Lung (tissue), 12 donors: ENCODE measurements around the gene CMSS1. TPM values are rescaled to one million over a fixed set of nuclear protein-coding genes. Genes with fewer than 3 reads are reported as not detected.

Experiments
- ATAC-seq: fragments of 200-7000 bp; cut with Tn5 transposase; one replicate; pipeline ENCODE4 v1.9.1; 2020; ENCODE audit warnings: moderate number of reproducible peaks; ENCODE audit not compliant: insufficient read depth, low FRiP score
- DNase-seq, 3 donors: peaks; one replicate each; pipeline ENCODE4 v3.0.0-alpha.2; 2013 to 2017
- H3K27ac ChIP-seq, 2 donors: one replicate each; pipeline ENCODE4 v1.5.1; 2013; ENCODE audit warnings: mild to moderate bottlenecking in 2 of 2, moderate library complexity in 2 of 2, control low read depth in 1 of 2, inconsistent platforms in 1 of 2, low read depth in 1 of 2, low read length in 1 of 2
- H3K27me3 ChIP-seq, 3 donors: one replicate each; pipeline ENCODE4 v1.5.1; 2013; ENCODE audit warnings: low read length in 2 of 3; ENCODE audit not compliant: control insufficient read depth in 3 of 3, insufficient read depth in 3 of 3
- H3K36me3 ChIP-seq, 4 donors: one replicate each; pipeline ENCODE4 v1.5.1; 2013; ENCODE audit warnings: low read length in 4 of 4, mild to moderate bottlenecking in 1 of 4, moderate library complexity in 1 of 4; ENCODE audit not compliant: control insufficient read depth in 4 of 4, insufficient read depth in 4 of 4
- H3K4me1 ChIP-seq, 5 donors: one replicate each; pipeline ENCODE4 v1.5.1; 2013; ENCODE audit warnings: low read length in 5 of 5, mild to moderate bottlenecking in 2 of 5, moderate library complexity in 1 of 5; ENCODE audit not compliant: control insufficient read depth in 5 of 5, insufficient read depth in 5 of 5
- H3K4me3 ChIP-seq: one replicate; pipeline ENCODE4 v1.5.1; 2013; ENCODE audit warnings: mild to moderate bottlenecking, control low read depth, moderate library complexity
- H3K9ac ChIP-seq, 2 donors: one replicate each; pipeline ENCODE4 v1.5.1; 2013; ENCODE audit warnings: low read length in 2 of 2, control low read depth in 1 of 2; ENCODE audit not compliant: insufficient read depth in 1 of 2
- H3K9me3 ChIP-seq, 4 donors: one replicate each; pipeline ENCODE4 v1.5.1; 2013; ENCODE audit warnings: low read length in 3 of 4, mild to moderate bottlenecking in 1 of 4, moderate library complexity in 1 of 4; ENCODE audit not compliant: control insufficient read depth in 4 of 4, insufficient read depth in 3 of 4
- WGBS, 2 donors: extraction: QIAGEN DNeasy Blood & Tissue Kit; methylation state at CpG; one replicate each; pipeline ENCODE4 v1.1.7; 2013; 5-methylcytosine and 5-hydroxymethylcytosine counted together
- polyA plus RNA-seq, 2 donors: library from polyadenylated mRNA; stranded (reverse); fragments of 200-250 nt; gene quantifications; one replicate each; pipeline ENCODE4 v1.2.1, GENCODE V29; 2013
- total RNA-seq, 2 donors: library from RNA; depleted of rRNA in 1 of 2; stranded (reverse); fragments of >200 nt in 1 of 2; gene quantifications; one replicate each; pipeline ENCODE4 v1.2.1, GENCODE V29; 2014 to 2021
- TF ChIP-seq, protein P1 (sequence below): IDR thresholded peaks from 2 replicates; pipeline ENCODE4 v1.5.1; 2012; ENCODE audit warnings: mild to moderate bottlenecking; ENCODE audit errors: control extremely low read depth, extremely low read depth
- donor health status: control.
- donor health status: control.
- donor health status: Bipolar disorder and iron deficiency.
- donor health status: healthy.
- donor health status: DM: yes; HTN: yes; CAD: no.

CMSS1 gene
- total and polyA plus RNA-seq, 4 donors, result 12.3 to 28.9 (median 22.6) TPM

DNA sequence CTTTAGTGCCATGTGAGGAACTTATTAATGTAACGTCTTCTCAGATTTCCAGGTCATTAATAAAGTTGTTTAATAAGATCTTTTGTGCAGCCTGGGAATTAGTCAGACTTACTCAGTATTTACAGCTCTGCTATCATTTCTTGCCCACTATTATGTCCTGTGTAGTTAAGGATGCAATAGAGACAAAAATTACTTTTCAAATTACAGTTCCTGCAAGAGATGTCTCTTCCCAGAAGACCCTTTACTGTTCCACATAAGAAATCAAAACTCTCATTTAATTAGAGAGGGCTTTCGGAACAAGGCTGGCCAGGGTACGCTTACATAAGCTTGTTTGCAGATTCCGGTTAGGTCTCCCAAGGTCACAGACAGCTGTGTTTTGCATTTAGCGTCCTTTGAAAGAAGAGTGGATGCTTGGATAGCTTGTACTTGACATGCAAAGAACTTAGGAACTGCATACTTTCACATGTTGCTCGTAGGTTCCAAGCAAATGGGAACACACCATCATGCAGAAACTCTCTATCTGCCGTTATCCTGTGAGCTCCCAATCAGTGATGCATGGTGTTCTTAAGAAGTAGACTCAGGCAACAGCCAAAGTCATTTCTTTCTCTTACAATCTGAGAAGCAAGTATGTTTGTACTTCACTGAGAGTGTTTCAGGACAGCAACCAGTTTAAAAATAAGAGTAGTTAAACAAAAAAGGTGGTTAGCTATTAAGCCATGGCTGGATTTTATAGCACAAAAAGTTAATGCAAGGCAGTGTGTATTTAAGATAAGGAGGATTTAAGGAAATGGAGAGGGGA is 259.3 kb downstream of the CMSS1 start:
- Histone ChIP-seq H3K36me3 (no peaks in the 10 kb centered on the region), H3K4me3 (no peak overlapping the region), H3K9ac (no peak overlapping the region), H3K4me1 (peaks cover 2 to 25% (median 18%) of the 10 kb centered on the region in 5 donors), H3K27ac (peak overlapping the region; percentile 13 to 45), H3K27me3 (no peaks in the 10 kb centered on the region), H3K9me3 (no peaks in the 10 kb centered on the region)
- DNase-seq (peak in 2 of 3 donors; percentile 48 to 65), ATAC-seq (no peak)
- 66 to 78% methylated on average over 7 of the region's 7 CpGs for WGBS, 2 donors
- TF ChIP-seq, protein P1, sequence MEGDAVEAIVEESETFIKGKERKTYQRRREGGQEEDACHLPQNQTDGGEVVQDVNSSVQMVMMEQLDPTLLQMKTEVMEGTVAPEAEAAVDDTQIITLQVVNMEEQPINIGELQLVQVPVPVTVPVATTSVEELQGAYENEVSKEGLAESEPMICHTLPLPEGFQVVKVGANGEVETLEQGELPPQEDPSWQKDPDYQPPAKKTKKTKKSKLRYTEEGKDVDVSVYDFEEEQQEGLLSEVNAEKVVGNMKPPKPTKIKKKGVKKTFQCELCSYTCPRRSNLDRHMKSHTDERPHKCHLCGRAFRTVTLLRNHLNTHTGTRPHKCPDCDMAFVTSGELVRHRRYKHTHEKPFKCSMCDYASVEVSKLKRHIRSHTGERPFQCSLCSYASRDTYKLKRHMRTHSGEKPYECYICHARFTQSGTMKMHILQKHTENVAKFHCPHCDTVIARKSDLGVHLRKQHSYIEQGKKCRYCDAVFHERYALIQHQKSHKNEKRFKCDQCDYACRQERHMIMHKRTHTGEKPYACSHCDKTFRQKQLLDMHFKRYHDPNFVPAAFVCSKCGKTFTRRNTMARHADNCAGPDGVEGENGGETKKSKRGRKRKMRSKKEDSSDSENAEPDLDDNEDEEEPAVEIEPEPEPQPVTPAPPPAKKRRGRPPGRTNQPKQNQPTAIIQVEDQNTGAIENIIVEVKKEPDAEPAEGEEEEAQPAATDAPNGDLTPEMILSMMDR, result no peak

- WGBS, 2 donors, result 93 to 94% methylated on average over 1 of the region's 1 CpG
- H3K36me3 ChIP-seq, result no peaks in the 10 kb centered on the region
- no peak overlapping the region for H3K4me3 ChIP-seq
- no peaks in the 10 kb centered on the region for H3K9me3 ChIP-seq
- ATAC-seq, result no peak
- H3K4me1 ChIP-seq, result peaks cover 0 to 35% (median 13%) of the 10 kb centered on the region in 5 donors
- no peak overlapping the region for H3K27ac ChIP-seq
- no peaks in the 10 kb centered on the region for H3K27me3 ChIP-seq
- DNase-seq, result no peak
- no peak overlapping the region for H3K9ac ChIP-seq
- TF ChIP-seq, protein P1, result no peak
These were observed 261.7 kb downstream of the CMSS1 start for GRCh38 chr3:100079328-100079727.

GRCh38 chr3:100080573-100080972 is 262.9 kb downstream of the CMSS1 start:
- H3K4me1 ChIP-seq, result peaks cover 0 to 34% (median 13%) of the 10 kb centered on the region in 5 donors
- H3K27ac ChIP-seq, result no peak overlapping the region
- 75 to 84% methylated on average over 2 of the region's 2 CpGs for WGBS, 2 donors
- TF ChIP-seq, protein P1, result no peak
- no peak overlapping the region for H3K9ac ChIP-seq
- ATAC-seq (no peak), DNase-seq (no peak)
- no peak overlapping the region for H3K4me3 ChIP-seq
- no peaks in the 10 kb centered on the region for H3K36me3 ChIP-seq
- no peaks in the 10 kb centered on the region for H3K27me3 ChIP-seq
- no peaks in the 10 kb centered on the region for H3K9me3 ChIP-seq
